ENCODE results near the gene BCAR1.
"Not testable (repeated sequence)": the region's sequence is repeated elsewhere in the genome, so short reads cannot be mapped to it uniquely, and the experiment has no call there.

BCAR1 gene

DNA sequence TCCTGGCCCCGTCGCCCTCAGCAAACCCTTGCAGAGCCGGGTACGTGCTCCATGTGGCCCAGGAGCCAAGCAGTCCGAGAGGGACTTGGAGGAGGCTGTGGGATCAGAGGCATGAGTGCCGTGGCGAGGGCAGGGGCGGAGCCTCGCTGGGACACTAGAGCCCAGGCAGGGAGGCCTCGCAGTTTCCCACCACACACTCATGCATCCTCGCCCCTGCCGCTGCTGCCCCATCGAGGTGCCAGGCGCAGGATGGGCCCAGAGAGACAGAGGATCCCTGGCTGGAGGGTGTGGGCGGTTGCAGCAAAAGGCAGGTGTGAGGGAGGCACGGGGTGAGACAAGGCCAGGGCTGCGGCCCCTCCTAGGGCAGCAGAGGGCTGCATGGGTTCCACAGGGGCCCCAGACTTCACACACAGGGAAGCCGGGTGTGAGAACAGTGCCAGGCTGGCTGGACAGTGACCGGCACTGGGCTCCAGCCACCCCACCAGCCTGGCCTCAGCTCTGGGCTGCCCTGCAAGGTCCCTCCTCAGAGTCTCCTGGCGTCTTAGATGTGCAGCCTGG lies 7.7 kb downstream of the BCAR1 start:
- Histone ChIP-seq H3K4me2 (no peak overlapping the region), H3K79me2 (ENCODE audit: insufficient read depth, low read depth) (no peaks in the 10 kb centered on the region), H4K20me1 (ENCODE audit: insufficient read depth) (no peaks in the 10 kb centered on the region), H3K27me3 (ENCODE audit: insufficient read depth, low read depth) (no peaks in the 10 kb centered on the region), H3K4me3 (IDR thresholded peaks at IDR 0.05; ENCODE audit: insufficient read depth, low read depth, low read length) (no peak overlapping the region), H3K36me3 (ENCODE audit: insufficient read depth) (no peaks in the 10 kb centered on the region), H3K4me1 (ENCODE audit: low read depth, poor library complexity, severe bottlenecking) (peaks cover 7% of the 10 kb centered on the region), H3K27ac (no peak overlapping the region), H2AFZ (ENCODE audit: low read depth) (no peak overlapping the region), H3K9ac (no peak overlapping the region)
- TF ChIP-seq, protein P1, sequence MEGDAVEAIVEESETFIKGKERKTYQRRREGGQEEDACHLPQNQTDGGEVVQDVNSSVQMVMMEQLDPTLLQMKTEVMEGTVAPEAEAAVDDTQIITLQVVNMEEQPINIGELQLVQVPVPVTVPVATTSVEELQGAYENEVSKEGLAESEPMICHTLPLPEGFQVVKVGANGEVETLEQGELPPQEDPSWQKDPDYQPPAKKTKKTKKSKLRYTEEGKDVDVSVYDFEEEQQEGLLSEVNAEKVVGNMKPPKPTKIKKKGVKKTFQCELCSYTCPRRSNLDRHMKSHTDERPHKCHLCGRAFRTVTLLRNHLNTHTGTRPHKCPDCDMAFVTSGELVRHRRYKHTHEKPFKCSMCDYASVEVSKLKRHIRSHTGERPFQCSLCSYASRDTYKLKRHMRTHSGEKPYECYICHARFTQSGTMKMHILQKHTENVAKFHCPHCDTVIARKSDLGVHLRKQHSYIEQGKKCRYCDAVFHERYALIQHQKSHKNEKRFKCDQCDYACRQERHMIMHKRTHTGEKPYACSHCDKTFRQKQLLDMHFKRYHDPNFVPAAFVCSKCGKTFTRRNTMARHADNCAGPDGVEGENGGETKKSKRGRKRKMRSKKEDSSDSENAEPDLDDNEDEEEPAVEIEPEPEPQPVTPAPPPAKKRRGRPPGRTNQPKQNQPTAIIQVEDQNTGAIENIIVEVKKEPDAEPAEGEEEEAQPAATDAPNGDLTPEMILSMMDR (conservative IDR thresholded peaks at IDR 0.05; ENCODE audit: low read depth, low read length): no peak

DNA sequence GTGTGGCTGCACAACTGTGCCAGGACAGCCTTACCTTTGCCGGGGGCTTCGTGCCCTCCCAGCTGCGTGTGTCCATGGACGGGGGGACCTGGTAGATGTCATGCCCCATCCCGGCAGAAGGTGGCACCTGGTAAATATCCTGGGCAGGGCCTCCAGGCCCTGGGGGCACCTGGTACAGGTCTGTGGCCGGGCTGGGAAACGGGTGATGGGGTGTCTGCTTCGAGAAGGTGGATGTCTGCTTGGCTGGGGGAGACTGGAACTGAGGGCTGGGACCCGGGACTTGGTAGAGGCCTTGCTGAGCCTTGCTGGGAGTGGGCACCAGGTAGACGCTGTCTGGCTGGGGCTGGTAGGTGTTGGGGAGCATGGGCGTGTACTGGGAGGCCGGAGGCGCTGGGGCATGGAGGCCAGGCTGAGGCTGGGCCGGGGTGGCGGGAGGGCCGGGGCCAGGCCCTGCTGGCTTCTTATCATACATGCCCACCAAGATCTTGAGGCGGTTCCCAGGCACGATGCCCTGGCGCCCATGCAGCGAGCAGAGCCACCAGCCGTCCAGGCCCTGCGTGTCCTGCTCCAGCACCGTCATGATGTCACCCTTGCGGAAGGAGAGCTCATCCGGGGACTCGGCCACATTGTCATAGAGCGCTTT lies 8.9 kb downstream of the BCAR1 start:
- H3K9ac ChIP-seq; H3K4me3 ChIP-seq (IDR thresholded peaks at IDR 0.05; ENCODE audit: insufficient read depth, low read depth, low read length); H3K27ac ChIP-seq; H3K27me3 ChIP-seq (ENCODE audit: insufficient read depth, low read depth); H3K4me1 ChIP-seq (ENCODE audit: low read depth, poor library complexity, severe bottlenecking); H3K4me2 ChIP-seq; H3K79me2 ChIP-seq (ENCODE audit: insufficient read depth, low read depth); H4K20me1 ChIP-seq (ENCODE audit: insufficient read depth); H2AFZ ChIP-seq (ENCODE audit: low read depth); H3K36me3 ChIP-seq (ENCODE audit: insufficient read depth): not testable (repeated sequence)

DNA sequence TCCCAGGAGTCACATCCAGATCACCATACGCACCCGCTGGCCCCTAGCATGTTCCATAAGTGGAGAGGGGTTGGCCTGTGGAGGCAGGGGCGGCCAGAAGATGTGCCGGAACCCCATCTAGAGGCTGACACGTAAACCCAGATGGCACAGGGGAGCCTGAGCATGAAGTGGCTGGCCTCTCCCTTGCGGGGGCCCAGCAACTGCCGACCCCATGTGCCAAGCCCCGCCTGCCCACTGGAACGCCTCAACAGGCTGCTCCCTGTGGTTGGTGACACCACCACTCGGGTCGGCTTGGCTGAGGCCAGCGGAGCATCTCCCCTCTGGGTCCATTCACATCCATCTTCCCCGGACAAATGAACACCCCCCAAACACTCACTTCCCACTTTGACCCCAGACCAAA lies 9.5 kb downstream of the BCAR1 start:
- Histone ChIP-seq H3K4me3 (IDR thresholded peaks at IDR 0.05; ENCODE audit: insufficient read depth, low read depth, low read length) (no peak overlapping the region), H3K79me2 (ENCODE audit: insufficient read depth, low read depth) (no peaks in the 10 kb centered on the region), H3K4me1 (ENCODE audit: low read depth, poor library complexity, severe bottlenecking) (peaks cover 7% of the 10 kb centered on the region), H3K36me3 (ENCODE audit: insufficient read depth) (no peaks in the 10 kb centered on the region), H3K9ac (no peak overlapping the region), H2AFZ (ENCODE audit: low read depth) (no peak overlapping the region), H3K27ac (no peak overlapping the region), H3K4me2 (no peak overlapping the region), H3K27me3 (ENCODE audit: insufficient read depth, low read depth) (no peaks in the 10 kb centered on the region), H4K20me1 (ENCODE audit: insufficient read depth) (no peaks in the 10 kb centered on the region)
- TF ChIP-seq, protein P1 (conservative IDR thresholded peaks at IDR 0.05; ENCODE audit: low read depth, low read length): no peak

DNA sequence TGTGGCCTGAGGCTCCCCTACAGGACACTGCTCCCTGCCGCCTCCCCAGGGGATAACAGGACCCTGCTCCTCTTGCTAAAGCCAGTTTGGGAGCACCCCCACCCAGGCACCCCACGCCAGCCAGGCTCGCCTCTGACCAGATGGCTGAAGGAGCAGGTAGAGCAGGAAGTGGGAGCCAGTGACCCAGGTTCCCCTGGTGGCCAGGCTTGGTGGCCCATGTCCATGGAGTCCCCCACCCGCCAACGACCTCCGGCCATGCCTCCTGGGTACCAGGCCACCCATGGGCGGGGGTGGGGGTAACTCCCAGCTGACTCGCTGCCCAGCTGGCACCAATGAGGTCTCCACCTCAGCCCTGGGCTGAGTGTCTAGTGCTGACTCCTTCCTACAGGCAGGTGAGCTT lies 10.0 kb downstream of the BCAR1 start:
- Histone ChIP-seq H3K4me1 (ENCODE audit: low read depth, poor library complexity, severe bottlenecking) (peaks cover 7% of the 10 kb centered on the region), H4K20me1 (ENCODE audit: insufficient read depth) (no peaks in the 10 kb centered on the region), H3K36me3 (ENCODE audit: insufficient read depth) (no peaks in the 10 kb centered on the region), H3K4me2 (no peak overlapping the region), H3K27ac (no peak overlapping the region), H3K4me3 (IDR thresholded peaks at IDR 0.05; ENCODE audit: insufficient read depth, low read depth, low read length) (no peak overlapping the region), H3K9ac (no peak overlapping the region), H2AFZ (ENCODE audit: low read depth) (no peak overlapping the region), H3K79me2 (ENCODE audit: insufficient read depth, low read depth) (no peaks in the 10 kb centered on the region), H3K27me3 (ENCODE audit: insufficient read depth, low read depth) (no peaks in the 10 kb centered on the region)
- TF ChIP-seq, protein P1 (conservative IDR thresholded peaks at IDR 0.05; ENCODE audit: low read depth, low read length): no peak

DNA sequence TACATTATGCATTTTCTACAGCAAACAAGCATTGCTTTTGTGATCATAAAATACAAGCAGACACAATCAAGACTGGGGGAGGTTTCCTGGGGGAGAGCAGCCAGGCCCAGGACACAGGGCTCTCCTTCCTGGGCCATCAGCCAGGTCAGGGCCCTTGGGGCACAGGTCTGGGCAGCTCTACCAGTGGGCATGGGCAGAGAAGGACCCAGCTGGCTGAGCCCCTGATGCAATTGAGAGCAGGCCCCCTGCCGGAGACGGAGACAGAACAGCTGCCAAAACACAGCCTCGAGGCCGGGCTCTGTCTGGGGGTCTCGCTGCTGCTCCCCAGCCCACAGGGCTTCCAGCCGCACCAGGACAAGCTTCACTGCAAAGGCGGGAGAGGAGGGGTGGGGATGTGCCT lies 10.8 kb downstream of the BCAR1 start:
- not testable (repeated sequence) for H4K20me1 ChIP-seq (ENCODE audit: insufficient read depth); H3K27ac ChIP-seq; H3K4me1 ChIP-seq (ENCODE audit: low read depth, poor library complexity, severe bottlenecking); H3K27me3 ChIP-seq (ENCODE audit: insufficient read depth, low read depth); H2AFZ ChIP-seq (ENCODE audit: low read depth); H3K36me3 ChIP-seq (ENCODE audit: insufficient read depth); H3K79me2 ChIP-seq (ENCODE audit: insufficient read depth, low read depth); H3K4me3 ChIP-seq (IDR thresholded peaks at IDR 0.05; ENCODE audit: insufficient read depth, low read depth, low read length); H3K9ac ChIP-seq; H3K4me2 ChIP-seq

Measured in KMS-11 (cell line).